ENCODE measurements around the gene MZB1. TPM values are rescaled to one million over a fixed set of nuclear protein-coding genes. Genes with fewer than 3 reads are reported as not detected.

Gene MZB1
- total RNA-seq, 1 experiment from 2014 or later = not detected

DNA sequence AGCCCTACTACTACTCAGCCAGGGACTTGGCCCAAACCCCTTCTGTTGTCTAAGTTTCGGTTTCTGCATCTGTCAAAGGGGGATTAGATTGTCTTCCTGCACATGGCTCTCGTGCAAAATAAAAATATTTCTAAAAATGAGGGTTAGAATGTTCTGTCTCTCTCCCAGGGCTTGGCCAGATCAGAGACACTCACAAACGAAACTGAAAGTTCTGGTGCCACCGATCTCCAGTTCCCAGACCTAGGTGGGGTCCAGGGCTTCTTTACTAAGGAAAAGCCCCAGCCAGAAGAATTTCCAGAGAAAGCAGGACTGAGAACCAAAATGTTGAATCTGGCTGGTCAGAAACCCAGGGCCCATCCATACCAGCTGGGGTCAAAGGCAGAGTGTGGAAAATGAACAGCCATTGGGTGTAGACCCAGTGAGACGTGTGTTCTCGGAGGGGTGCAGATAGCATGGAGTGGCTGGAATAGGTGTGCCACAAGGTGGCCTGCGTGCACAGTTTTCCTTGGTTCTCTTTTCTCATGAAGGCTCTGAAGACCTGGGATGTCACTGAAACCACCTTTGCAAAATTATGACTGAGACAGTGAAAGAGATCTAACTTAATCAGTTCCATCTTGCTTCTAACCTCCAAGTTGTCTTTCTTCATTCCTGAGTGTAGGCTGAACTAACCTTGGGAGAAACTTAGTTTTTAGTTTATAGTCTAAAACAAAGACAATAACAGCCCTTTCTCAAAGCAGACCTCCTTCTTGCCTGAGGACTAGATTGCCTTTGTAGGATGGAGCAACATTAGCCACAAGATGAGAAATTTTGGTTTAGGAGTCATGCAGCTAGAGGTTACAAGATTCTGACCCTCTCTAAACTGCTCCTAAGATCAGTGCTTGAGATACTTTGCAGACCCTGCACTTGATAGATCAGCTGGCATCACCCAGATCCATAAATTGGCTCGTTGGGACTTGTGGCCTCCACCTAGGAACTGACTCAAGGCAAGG, 4.4 kb downstream of the MZB1 start:
- H3K36me3 ChIP-seq = no peaks in the 10 kb centered on the region
- no peak overlapping the region for H3K4me3 ChIP-seq
- H3K9me3 ChIP-seq = no peaks in the 10 kb centered on the region
- no peaks in the 10 kb centered on the region for H3K27me3 ChIP-seq
- DNase-seq = no peak

DNA sequence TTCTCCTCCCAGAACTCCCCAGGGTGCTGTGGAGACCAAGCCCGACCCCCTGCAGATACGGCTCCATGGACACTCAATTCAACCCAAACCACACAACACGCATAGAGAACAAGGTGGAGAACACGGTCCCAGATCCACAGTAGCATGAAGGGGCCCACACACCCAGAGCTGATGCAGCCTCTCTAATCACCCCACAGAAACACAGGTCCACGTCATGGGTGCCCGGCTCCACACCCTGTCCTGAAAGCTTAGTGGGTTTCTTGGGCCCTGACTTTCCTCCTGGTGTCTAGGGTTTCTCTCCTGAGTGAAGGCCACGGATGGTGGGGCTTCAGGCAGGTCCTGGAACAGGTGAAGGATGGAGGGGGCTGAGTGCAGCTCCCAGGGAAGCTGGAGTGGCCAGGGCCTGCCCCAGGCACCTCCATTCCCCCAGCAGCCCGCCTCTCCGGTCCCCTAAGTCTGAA, 5.1 kb downstream of the MZB1 start:
- no peak overlapping the region for H3K4me3 ChIP-seq

DNA sequence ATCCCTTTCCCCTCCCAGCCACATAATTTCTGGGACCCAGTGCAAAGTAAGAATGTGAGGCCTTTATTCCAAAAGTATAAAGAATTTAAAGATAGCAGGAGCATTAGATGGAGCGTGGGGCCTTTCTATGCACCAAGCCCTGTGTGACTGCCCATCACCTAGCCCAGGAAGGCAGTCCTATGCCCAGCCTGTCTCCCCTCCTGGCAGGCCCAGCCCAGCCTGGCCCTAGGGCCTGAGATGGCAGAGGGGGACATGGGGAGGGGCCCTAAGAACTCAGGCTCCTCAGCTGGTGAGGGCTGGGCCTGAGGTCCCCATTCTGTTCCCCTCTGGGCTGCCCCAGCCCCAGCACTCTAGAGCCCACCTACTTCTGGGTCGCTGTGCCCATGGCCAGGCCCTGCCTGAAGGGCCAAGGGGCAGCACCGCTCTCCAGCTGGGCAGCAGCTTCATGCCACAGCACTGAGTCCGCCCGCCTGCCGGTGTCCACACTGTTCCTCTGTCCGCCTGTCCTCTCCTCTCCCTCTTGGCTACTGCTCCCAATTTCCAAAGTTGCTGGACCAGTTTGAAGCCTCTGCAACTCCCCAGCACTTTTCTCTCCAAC, 5.6 kb downstream of the MZB1 start:
- Histone ChIP-seq H3K27me3 (no peaks in the 10 kb centered on the region), H3K36me3 (no peaks in the 10 kb centered on the region), H3K4me3 (no peak overlapping the region), H3K9me3 (no peaks in the 10 kb centered on the region)
- DNase-seq = no peak

More for the DNA sequence above, 5.1 kb downstream of the MZB1 start:
- Histone ChIP-seq H3K36me3 (no peaks in the 10 kb centered on the region), H3K9me3 (no peaks in the 10 kb centered on the region), H3K27me3 (no peaks in the 10 kb centered on the region)
- no peak for DNase-seq

DNA sequence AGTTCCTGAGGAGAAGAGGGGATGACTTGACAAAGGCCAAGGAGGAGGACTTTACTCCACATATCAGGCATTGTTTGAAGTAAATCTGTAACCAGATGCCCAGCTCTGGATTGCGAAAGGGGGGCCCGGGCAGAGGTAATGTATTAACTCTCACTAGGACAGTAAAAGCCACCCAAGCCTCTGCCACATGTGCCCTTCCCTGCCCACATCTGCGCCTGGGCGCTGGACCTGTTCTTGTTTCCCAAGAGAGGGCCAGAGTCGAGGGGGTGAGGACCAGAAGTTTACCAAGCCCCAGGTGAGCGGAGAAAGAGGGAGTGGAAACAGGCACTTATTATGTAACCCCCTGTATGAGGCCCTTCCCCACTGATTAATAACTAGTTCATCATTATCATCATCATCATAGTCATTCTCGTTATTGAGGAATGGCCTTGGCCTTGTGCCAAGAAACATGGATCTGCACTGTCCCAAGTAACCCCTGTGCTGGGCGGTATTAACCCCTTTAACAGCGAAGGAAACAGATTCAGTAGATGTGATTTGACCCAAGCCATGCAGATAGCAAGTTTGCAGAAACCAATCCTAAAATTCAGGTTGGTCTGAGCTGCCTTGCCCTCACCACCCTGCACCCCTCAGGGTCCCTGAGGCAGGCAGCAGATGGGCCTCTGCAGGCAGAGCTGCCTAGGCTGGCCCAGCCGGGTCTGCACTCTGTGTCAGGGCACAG, 6.3 kb downstream of the MZB1 start, which contains the start of gene SLC23A1:
Gene SLC23A1 (minus strand): TSS at position 23 of the 718 bp plus-strand sequence. CDS start 44 bp downstream, outside the sequence.
- Histone ChIP-seq H3K27me3 (no peaks in the 10 kb centered on the region), H3K4me3 (no peak within 1 kb of the TSS), H3K36me3 (no peaks in the 10 kb centered on the region), H3K9me3 (no peaks in the 10 kb centered on the region)
- no peak for DNase-seq

DNA sequence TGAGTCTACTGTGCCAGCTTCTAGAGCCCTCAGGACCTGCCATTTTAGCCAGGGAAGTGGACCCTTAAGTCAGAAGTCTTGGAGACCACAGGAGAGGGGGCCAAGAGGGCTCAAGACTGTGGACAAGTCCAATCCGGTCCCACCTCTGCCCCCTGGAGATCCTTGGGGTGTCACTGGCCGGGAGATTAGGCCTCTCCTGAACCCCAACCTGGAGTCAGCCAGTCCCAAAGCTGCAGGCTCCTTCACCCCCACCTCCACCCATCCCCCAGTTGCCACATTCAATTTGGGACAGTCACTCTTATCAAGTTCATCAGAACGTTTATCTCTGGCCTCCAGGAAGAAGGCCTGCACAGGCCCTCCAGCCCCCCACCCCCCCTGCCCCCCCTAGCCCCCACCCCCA, 6.9 kb downstream of the MZB1 start:
- no peaks in the 10 kb centered on the region for H3K27me3 ChIP-seq
- H3K4me3 ChIP-seq = no peak overlapping the region
- no peaks in the 10 kb centered on the region for H3K9me3 ChIP-seq
- peaks cover 3% of the 10 kb centered on the region for H3K36me3 ChIP-seq
- no peak for DNase-seq

DNA sequence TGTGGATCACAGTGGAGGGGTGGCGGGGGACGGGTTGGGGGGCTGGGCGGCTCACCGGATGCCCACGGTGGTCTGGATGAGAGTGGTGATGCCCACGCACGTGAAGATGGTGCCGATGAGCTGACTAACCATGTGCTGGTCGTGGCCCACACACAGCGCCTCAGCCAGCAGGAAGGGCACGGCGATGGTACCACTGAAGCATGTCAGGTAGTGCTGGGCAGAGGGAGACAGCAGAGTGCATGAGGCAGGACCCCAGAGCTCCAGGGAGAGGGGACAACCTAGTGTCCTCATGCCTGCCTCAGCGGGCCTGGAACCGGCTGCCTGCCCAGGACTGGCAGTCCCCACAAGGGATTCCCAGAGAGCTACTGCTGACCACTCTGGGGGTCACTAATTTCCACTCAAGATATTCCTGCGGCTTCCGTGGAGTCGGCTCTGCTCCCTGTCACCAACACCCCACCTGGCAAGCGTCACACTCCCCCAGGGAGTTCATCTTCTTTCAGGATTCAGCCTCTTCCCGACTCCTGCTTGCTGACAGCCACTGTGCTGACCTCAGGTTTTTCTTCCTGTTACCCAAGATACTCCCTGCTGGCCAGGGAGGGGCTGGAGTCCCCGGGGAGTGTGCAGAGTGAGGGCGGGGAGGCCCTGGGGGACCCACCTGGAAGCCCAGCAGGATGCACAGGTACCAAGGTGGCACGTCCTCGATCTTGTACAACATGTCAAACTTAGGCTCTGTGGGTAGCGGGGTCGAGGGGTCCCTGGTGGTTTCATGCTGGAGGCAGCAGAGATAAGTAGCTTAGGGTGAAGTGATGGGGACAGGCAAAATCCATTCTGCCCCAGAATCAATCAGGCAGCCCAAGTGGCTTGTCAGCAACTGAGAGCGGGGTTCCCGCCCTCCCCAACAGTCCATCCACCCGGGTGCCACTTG, 7.6 kb downstream of the MZB1 start:
- Histone ChIP-seq H3K36me3 (peaks cover 10% of the 10 kb centered on the region), H3K9me3 (no peaks in the 10 kb centered on the region), H3K4me3 (no peak overlapping the region), H3K27me3 (no peaks in the 10 kb centered on the region)
- DNase-seq = no peak

DNA sequence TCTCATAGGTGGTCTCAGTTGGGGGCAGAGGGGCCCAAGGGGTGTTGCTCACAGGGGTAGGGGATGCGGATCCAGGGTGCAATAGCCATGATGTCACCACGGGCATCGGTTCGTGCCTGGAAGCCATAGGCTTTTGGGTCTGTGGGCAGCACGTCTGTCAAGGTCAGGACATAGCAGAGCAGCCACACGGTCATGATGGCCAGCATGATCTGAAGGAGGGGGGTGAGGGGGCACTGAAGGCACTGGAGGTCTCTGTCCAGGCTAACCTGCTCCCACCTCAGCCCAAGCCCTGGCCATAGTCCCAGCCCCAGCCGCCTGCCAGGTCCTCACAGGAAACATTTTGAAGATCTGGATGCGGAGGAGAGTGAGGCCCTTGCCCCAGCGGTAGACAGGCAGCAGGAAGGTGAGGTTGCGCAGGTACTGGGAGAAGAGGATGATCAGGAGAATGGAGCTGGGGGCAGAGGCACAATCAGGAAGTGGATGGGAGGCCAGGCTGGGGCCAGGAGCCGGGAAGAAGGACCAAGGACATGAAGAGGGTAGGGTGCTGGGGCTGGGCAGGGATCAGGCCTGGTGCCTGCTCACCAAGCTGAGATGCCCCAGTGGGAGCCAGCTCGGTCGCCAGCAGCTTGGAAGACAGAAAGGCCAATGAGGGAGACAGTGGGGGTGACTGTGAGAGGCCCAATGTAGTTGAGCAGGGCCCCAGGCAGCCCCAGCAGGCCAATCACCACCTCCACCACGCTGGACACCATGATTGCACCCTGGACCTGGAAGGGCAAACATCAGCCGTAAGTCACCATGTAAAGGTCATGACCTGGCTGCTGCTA, 9.9 kb downstream of the MZB1 start:
- no peak for DNase-seq
- peaks cover 18% of the 10 kb centered on the region for H3K36me3 ChIP-seq
- no peaks in the 10 kb centered on the region for H3K9me3 ChIP-seq
- H3K4me3 ChIP-seq = no peak overlapping the region
- H3K27me3 ChIP-seq = no peaks in the 10 kb centered on the region

DNA sequence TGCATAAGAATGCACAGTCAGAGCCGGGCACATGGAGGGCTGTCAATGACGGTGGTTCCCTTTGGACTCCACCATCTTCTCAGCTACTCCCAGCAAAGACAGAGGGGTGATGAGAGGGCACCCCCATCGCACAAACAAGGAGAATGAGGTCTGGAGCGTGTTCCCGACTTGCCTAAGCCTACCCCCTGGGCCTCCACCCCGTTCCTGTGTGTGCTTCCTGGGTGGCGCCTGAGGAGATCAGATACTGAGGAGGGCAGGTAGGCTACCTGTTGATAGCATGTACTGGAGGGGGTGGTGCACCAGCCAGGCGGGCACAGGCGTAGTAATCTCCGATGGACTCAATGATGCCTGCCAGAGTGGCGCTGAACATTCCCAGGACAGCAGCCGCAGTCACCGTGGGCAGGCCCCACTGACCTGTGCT, 10.8 kb downstream of the MZB1 start:
- no peaks in the 10 kb centered on the region for H3K27me3 ChIP-seq
- no peaks in the 10 kb centered on the region for H3K9me3 ChIP-seq
- peaks cover 24% of the 10 kb centered on the region for H3K36me3 ChIP-seq
- no peak for DNase-seq
- no peak overlapping the region for H3K4me3 ChIP-seq

DNA sequence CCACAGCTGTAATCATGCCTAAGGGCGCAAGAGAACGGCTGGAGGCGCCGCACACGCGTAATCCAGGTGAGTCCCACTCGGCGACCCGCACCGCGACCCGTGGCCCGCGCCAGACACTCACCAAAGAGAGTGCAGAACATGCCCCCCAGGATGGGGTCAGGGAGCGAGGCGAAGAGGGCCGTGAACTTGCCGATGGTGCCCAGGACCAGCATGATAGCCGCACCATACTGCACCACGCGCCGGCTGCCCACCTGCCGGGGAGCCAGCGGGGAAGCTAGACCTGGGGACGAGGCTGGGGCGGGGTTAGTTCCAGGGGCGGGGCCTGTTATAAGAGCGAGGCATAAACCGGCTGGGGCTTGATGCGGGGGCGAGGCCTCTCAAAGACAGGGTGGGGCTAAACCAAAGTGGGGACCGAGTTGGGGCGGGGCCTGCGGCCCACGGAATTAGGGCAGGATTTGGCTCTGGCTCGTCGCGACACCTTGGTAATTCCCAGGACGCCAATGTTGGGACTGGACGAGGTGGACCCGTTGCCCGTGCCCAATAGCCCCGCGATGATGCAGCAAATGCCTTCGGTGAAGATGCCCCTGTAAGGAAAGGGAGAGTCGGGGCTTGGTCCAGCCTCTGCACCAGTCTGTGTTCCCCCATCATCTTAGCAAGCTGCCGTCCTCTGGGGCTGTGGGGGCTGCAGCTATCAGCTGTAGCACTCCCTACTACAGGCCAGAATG, 11.4 kb downstream of the MZB1 start:
- H3K27me3 ChIP-seq = no peaks in the 10 kb centered on the region
- DNase-seq = no peak
- H3K4me3 ChIP-seq = no peak overlapping the region
- H3K9me3 ChIP-seq = no peaks in the 10 kb centered on the region
- H3K36me3 ChIP-seq = peaks cover 27% of the 10 kb centered on the region

DNA sequence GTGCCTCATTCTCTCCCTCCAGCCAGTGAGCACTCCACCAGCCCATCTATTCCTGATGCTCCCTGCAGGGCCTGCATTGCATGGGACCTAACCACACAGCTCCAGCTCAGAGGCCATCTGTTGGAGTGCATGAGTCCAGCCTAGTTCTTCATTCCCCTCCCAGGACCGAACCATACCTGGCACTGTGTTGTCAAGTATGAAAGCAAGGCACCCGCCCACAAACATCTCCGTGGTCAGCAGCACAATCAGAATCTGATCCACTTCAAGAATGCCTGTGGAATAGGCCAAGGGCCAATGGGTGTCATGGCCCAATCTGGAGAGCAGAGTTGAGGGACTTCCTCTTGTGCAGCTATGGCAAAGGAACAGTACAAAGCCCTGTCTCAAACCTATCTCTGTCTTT, 12.5 kb downstream of the MZB1 start:
- Histone ChIP-seq H3K9me3 (no peaks in the 10 kb centered on the region), H3K36me3 (peaks cover 37% of the 10 kb centered on the region), H3K27me3 (no peaks in the 10 kb centered on the region), H3K4me3 (no peak overlapping the region)
- no peak for DNase-seq

DNA sequence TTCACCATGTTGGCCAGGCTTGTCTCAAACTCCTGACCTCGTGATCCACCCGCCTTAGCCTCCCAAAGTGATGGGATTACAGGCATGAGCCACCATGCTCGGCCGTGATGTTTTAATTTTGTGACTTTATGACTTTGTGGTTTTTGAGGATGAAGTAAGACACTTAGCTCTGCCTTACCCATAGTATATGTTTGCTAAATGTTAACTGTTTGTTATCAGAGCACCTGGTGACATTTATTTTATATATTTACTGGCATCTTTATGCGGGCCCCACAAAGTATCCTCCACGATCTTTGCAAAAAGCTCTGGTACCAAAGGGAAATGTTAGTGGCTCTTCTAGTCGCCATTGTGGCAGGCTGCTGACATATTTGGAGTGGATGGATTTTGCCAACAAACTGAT, 13.3 kb downstream of the MZB1 start:
- no peak for DNase-seq
- Histone ChIP-seq H3K9me3 (no peaks in the 10 kb centered on the region), H3K4me3 (no peak overlapping the region), H3K27me3 (no peaks in the 10 kb centered on the region), H3K36me3 (peaks cover 44% of the 10 kb centered on the region)

DNA sequence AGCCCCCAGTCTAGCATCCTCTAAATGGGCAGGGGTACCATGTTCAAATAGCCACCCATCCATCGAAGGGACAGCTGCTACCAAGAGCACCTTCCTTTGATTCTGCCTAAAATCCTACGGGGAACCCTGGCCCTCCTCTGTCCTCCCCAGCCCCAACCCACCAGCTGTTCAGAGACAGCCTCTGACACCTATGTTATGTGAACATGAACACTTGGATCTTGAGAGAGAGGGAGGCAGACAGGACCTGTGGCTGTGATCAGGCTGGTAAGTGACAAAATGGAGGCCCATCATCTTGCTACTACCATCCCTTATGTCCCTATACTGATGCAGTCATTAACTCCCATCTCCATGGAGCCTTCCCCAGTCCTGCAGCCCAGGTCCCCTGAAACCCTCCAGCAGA, 14.8 kb downstream of the MZB1 start:
- no peak for DNase-seq
- no peaks in the 10 kb centered on the region for H3K27me3 ChIP-seq
- no peak overlapping the region for H3K4me3 ChIP-seq
- peaks cover 54% of the 10 kb centered on the region for H3K36me3 ChIP-seq
- no peaks in the 10 kb centered on the region for H3K9me3 ChIP-seq

DNA sequence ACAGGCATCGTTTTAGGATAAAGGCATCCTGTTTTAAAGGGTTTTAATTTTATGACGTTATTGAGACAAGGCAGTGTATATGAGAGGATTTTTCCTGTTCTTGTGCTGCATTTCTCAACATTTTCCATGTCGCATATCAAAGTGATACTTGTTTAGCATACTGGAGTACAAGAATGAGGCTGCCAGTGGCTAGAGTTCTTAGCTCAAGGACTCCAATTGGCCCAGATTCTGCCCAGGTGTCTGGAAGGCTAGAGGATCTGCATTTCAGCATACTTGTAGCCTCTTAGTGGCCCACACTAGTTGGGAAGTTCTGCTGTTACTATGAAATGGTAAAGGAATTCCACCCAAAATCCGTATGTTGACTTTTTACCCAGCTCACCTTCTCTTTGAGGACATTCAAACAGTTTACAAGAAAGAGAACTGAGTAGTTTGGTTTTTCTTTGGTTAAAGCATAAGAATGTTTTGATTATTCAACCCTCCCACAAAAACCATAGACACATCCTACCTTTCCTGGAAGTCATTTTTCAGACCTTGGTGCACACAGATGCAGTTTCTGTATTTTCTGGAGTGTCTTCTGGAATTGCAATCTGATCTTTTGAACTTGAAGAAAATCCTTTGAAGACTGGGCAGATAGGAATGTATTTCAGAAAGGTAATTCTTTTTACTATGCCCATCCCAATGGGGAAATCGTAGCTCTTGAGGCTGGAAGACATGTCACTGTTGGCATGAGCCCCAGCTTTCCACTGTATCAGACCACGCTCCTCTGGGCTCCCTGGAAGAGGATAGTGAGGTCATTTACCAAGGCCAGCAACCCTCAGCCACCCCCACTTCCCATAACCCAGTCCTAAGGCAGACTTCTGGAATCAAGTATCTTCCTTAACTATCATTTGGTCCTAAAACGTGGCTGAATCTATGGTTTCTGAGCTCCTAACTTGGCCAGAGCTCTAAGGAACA, 18.0 kb downstream of the MZB1 start:
- DNase-seq = peak; percentile 70
- Histone ChIP-seq H3K9me3 (no peaks in the 10 kb centered on the region), H3K4me3 (no peak overlapping the region), H3K27me3 (no peaks in the 10 kb centered on the region), H3K36me3 (peaks cover 74% of the 10 kb centered on the region)

DNA sequence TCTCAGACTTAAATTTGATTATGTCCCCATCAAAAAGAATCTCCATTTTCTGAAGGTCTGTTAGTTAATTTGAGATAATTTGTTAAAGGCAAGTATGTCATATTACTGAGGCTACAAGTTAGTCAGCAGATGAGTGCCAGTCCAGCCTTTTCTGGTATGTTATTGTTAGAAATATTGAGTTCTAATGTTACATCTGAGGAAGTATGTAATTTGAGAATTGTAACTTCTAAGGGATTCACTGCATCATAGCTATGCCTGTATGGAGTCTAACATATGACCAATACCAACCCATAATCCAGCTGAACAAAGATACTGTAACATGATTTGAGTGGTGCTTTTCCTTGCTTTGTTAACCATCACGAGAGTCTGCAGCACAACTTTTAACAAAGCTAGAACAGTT, 20.5 kb downstream of the MZB1 start:
- DNase-seq = no peak
- peaks cover 82% of the 10 kb centered on the region for H3K36me3 ChIP-seq
- H3K27me3 ChIP-seq = no peaks in the 10 kb centered on the region
- no peaks in the 10 kb centered on the region for H3K9me3 ChIP-seq
- no peak overlapping the region for H3K4me3 ChIP-seq

Measured in MG63 (cell line).